Adrenal gland (tissue), 12 donors: ENCODE data around the gene TULP4. TPM values are rescaled to one million over a fixed set of nuclear protein-coding genes. Genes with fewer than 3 reads are reported as not detected.

Experiments
- DNase-seq, 7 donors: peaks; one replicate each; pipeline ENCODE4 v3.0.0-alpha.2; 2019 to 2020
- H3K27ac ChIP-seq, 5 donors: fragments of 200-600 bp; sonication (generic) in 4 of 5; 1 replicate in 3 of 5; 2 replicates in 2 of 5; pipeline versions ENCODE4 v1.5.1 to v1.8.0; 2016 to 2020; ENCODE audit warnings: mild to moderate bottlenecking in 1 of 5
- H3K27me3 ChIP-seq: fragments of 200-600 bp; 2 replicates; pipeline ENCODE4 v1.8.0; 2021
- H3K36me3 ChIP-seq, 2 donors: fragments of 200-600 bp; replicated peaks in 1 of 2; 1 replicate in 1 of 2; 2 replicates in 1 of 2; pipeline versions ENCODE4 v1.5.1 to v1.8.0; 2018 to 2022
- H3K4me1 ChIP-seq, 2 donors: fragments of 200-600 bp; replicated peaks in 1 of 2; 1 replicate in 1 of 2; 2 replicates in 1 of 2; pipeline versions ENCODE4 v1.5.1 to v1.8.0; 2018 to 2021
- H3K4me3 ChIP-seq, 4 donors: fragments of 200-600 bp; sonication (generic) in 3 of 4; one replicate each; pipeline ENCODE4 v1.5.1; 2016 to 2018
- H3K9me3 ChIP-seq, 3 donors: fragments of 200-600 bp; sonication (generic) in 1 of 3; replicated peaks in 1 of 3; 1 replicate in 2 of 3; 2 replicates in 1 of 3; pipeline versions ENCODE4 v1.5.1 to v1.8.0; 2016 to 2021
- CTCF ChIP-seq, 6 experiments: fragments of 450-650 bp in 4 of 6; fragments of 200-600 bp in 2 of 6; sonication (generic) in 1 of 6; IDR thresholded peaks; 1 replicate in 5 of 6; 2 replicates in 1 of 6; pipeline versions ENCODE4 v1.5.1 to v1.8.0; 2016 to 2021; ENCODE audit warnings: antibody characterized with exemption in 6 of 6, mild to moderate bottlenecking in 2 of 6, moderate library complexity in 1 of 6
- POLR2A ChIP-seq, 2 donors: fragments of 450-650 bp; IDR thresholded peaks; one replicate each; pipeline ENCODE4 v1.6.1; 2017; ENCODE audit warnings: antibody characterized with exemption in 2 of 2, mild to moderate bottlenecking in 2 of 2, moderate library complexity in 1 of 2
- WGBS, 4 donors: extraction: QIAGEN DNeasy Blood & Tissue Kit in 2 of 4; methylation state at CpG; one replicate each; pipeline versions ENCODE4 v1.1.5 to v1.1.7; 2013 to 2017; 5-methylcytosine and 5-hydroxymethylcytosine counted together
- intact Hi-C, 2 donors: fragments of 100-400 bp; cut with DNase I; formaldehyde crosslinking; loops; one replicate each; pipeline versions ENCODE4 v1.14.1 to v1.15.0; 2022 to 2023
- polyA plus RNA-seq, 3 donors: library from polyadenylated mRNA; stranded (reverse); fragments of 200-250 nt in 2 of 3; fragments of 350-450 nt in 1 of 3; fragmentation: Illumina TruSeq in 1 of 3; extraction: RNeasy Lipid Tissue Mini Kit (QIAGEN cat#74804) in 1 of 3; gene quantifications; one replicate each; pipeline ENCODE4 v1.2.3, GENCODE V29; 2013 to 2014
- total RNA-seq, 9 donors: library from RNA; depleted of rRNA in 4 of 9; stranded (reverse); fragments of >200 nt in 4 of 9; fragments of 120-200 nt in 1 of 9; fragmentation: NEBNext Ultra II Directional in 1 of 9; extraction: Animal tissue kit (Norgen Biotek cat#: 25700) in 1 of 9; gene quantifications; one replicate each; pipeline versions ENCODE4 v1.1.0 to v1.2.4, GENCODE V29; 2013 to 2023
- donor health status: healthy with polysubstance abuse.
- donor health status: Bipolar disorder and iron deficiency.
- donor health status: DM: yes; HTN: yes; CAD: no.
- donor health status: DM: no; HTN: no; CAD: no.
- donor health status: DM: no; HTN: no; CAD: no.
- donor health status: DM: yes; HTN: yes; CAD: no.

TULP4 gene
- total and polyA plus RNA-seq, 12 donors, result 1.9 to 89.6 (median 61.4) TPM

GRCh38 chr6:158372574-158372973 is 60.3 kb downstream of the TULP4 start:
- Histone ChIP-seq H3K27me3 (no peaks in the 10 kb centered on the region), H3K4me3 (no peak overlapping the region), H3K9me3 (no peaks in the 10 kb centered on the region), H3K27ac (no peak overlapping the region), H3K4me1 (peaks cover 0 to 20% of the 10 kb centered on the region in 2 donors), H3K36me3 (no peaks in the 10 kb centered on the region)
- TF ChIP-seq CTCF (IDR thresholded peaks at IDR 0.05), result no peak
- intact Hi-C loops, result no loop called here
- DNase-seq, result no peak
- 58 to 79% (median 70%) methylated on average over 3 of the region's 3 CpGs for WGBS, 4 donors

GRCh38 chr6:158373214-158373613 is 60.9 kb downstream of the TULP4 start:
- H3K36me3 ChIP-seq, result no peaks in the 10 kb centered on the region
- no peak overlapping the region for H3K27ac ChIP-seq
- H3K27me3 ChIP-seq, result no peaks in the 10 kb centered on the region
- TF ChIP-seq POLR2A (IDR thresholded peaks at IDR 0.05), result no peak
- no peak for TF ChIP-seq CTCF (IDR thresholded peaks at IDR 0.05)
- peaks cover 0 to 20% of the 10 kb centered on the region in 2 donors for H3K4me1 ChIP-seq
- WGBS, 4 donors, result 89 to 95% (median 94%) methylated on average over 9 of the region's 9 CpGs
- H3K9me3 ChIP-seq, result no peaks in the 10 kb centered on the region
- DNase-seq, result no peak
- intact Hi-C loops, result no loop called here
- H3K4me3 ChIP-seq, result no peak overlapping the region

- H3K27ac ChIP-seq, result no peak overlapping the region
Observed at GRCh38 chr6:158374020-158374419, 61.8 kb downstream of the TULP4 start.

GRCh38 chr6:158376631-158377081 is 64.4 kb downstream of the TULP4 start:
- H3K4me1 ChIP-seq, result peaks cover 0 to 12% of the 10 kb centered on the region in 2 donors
- DNase-seq, result no peak
- H3K9me3 ChIP-seq, result no peaks in the 10 kb centered on the region
- 84 to 91% (median 88%) methylated on average over 3 of the region's 3 CpGs for WGBS, 4 donors
- H3K4me3 ChIP-seq, result no peak overlapping the region
- TF ChIP-seq POLR2A (IDR thresholded peaks at IDR 0.05), result no peak
- TF ChIP-seq CTCF (IDR thresholded peaks at IDR 0.05), result no peak
- H3K27ac ChIP-seq, result no peak overlapping the region
- H3K27me3 ChIP-seq, result no peaks in the 10 kb centered on the region
- H3K36me3 ChIP-seq, result no peaks in the 10 kb centered on the region
- intact Hi-C loops, result no loop called here

More at GRCh38 chr6:158374020-158374419, 61.8 kb downstream of the TULP4 start:
- DNase-seq, result peak in 5 of 7 donors; percentile 24 to 64 (median 34)
- intact Hi-C loops, result no loop called here
- TF ChIP-seq CTCF (IDR thresholded peaks at IDR 0.05) (no peak), POLR2A (IDR thresholded peaks at IDR 0.05) (no peak)
- Histone ChIP-seq H3K9me3 (no peaks in the 10 kb centered on the region), H3K27me3 (no peaks in the 10 kb centered on the region), H3K36me3 (no peaks in the 10 kb centered on the region), H3K4me3 (no peak overlapping the region), H3K4me1 (peaks cover 0 to 20% of the 10 kb centered on the region in 2 donors)
- WGBS, 4 donors, result 70 to 84% (median 75%) methylated on average over 5 of the region's 5 CpGs
